MM.1S (cell line): ENCODE measurements around the gene EFL1.

Experiments used
- DNase-seq: peaks from one replicate; pipeline ENCODE4 v3.0.0-alpha.2; 2015
- H2AFZ ChIP-seq: fragments of 300-600 bp; sonication (generic); 2 replicates; pipeline ENCODE4 v1.6.0; 2016; ENCODE audit warnings: antibody characterized with exemption, low read length
- H3F3A ChIP-seq: fragments of 300-600 bp; sonication (generic); 2 replicates; pipeline ENCODE4 v1.6.1; 2016; ENCODE audit warnings: mild to moderate bottlenecking, antibody characterized with exemption, low read length, moderate library complexity, mixed read lengths; ENCODE audit not compliant: insufficient read depth
- H3K27ac ChIP-seq: fragments of 300-600 bp; sonication (generic); 2 replicates; pipeline ENCODE4 v1.5.1; 2016; ENCODE audit warnings: mild to moderate bottlenecking, low read length
- H3K27me3 ChIP-seq: fragments of 300-600 bp; sonication (generic); replicated peaks from 2 replicates; pipeline ENCODE4 v1.6.0; 2016; ENCODE audit warnings: low read length; ENCODE audit not compliant: insufficient read depth
- H3K36me3 ChIP-seq: fragments of 300-600 bp; sonication (generic); replicated peaks from 2 replicates; pipeline ENCODE4 v1.6.1; 2016; ENCODE audit warnings: mild to moderate bottlenecking, low read length, mixed read lengths; ENCODE audit not compliant: insufficient read depth
- H3K4me1 ChIP-seq: fragments of 300-600 bp; sonication (generic); 2 replicates; pipeline ENCODE4 v1.6.1; 2016; ENCODE audit warnings: low read length, mixed read lengths
- H3K4me2 ChIP-seq: fragments of 300-600 bp; sonication (generic); 2 replicates; pipeline ENCODE4 v1.6.0; 2016; ENCODE audit warnings: low read depth, low read length
- H3K4me3 ChIP-seq: fragments of 300-600 bp; sonication (generic); 2 replicates; pipeline ENCODE4 v1.5.1; 2016; ENCODE audit warnings: low read length, mixed read lengths
- H3K79me2 ChIP-seq: fragments of 300-600 bp; sonication (generic); 2 replicates; pipeline ENCODE4 v1.6.1; 2016; ENCODE audit warnings: mixed run types, low read length, mixed read lengths
- H3K9ac ChIP-seq: fragments of 300-600 bp; sonication (generic); 2 replicates; pipeline ENCODE4 v1.6.1; 2016; ENCODE audit warnings: low read length, mixed read lengths
- H3K9me2 ChIP-seq: fragments of 300-600 bp; sonication (generic); replicated peaks from 2 replicates; pipeline ENCODE4 v1.6.1; 2016; ENCODE audit warnings: mild to moderate bottlenecking, low read length, mixed read lengths; ENCODE audit not compliant: insufficient read depth
- H3K9me3 ChIP-seq: fragments of 300-600 bp; sonication (generic); replicated peaks from 2 replicates; pipeline ENCODE4 v1.6.1; 2016; ENCODE audit warnings: mild to moderate bottlenecking, low read length, mixed read lengths; ENCODE audit not compliant: insufficient read depth
- H4K20me1 ChIP-seq: fragments of 300-600 bp; sonication (generic); 2 replicates; pipeline ENCODE4 v1.6.1; 2016; ENCODE audit warnings: mild to moderate bottlenecking, low read length, moderate library complexity, mixed read lengths; ENCODE audit not compliant: insufficient read depth
- CTCF ChIP-seq: fragments of 300-600 bp; sonication (generic); IDR thresholded peaks from 2 replicates; pipeline ENCODE4 v1.5.1; 2016; ENCODE audit warnings: antibody characterized with exemption, low read length, mixed read lengths
- EZH2 ChIP-seq: fragments of 300-600 bp; sonication (generic); optimal IDR thresholded peaks from 2 replicates; pipeline ENCODE3; 2017; ENCODE audit warnings: low read depth, mild to moderate bottlenecking, antibody characterized with exemption, low read length, mixed read lengths
- EZH2phosphoT487 ChIP-seq: fragments of 300-600 bp; sonication (generic); IDR thresholded peaks from 2 replicates; pipeline ENCODE4 v1.6.1; 2018; ENCODE audit warnings: antibody characterized with exemption, low read length

Gene EFL1

GRCh38 chr15:82158811-82159210 lies 103.7 kb downstream of the EFL1 start:
- H3K36me3 ChIP-seq: no peaks in the 10 kb centered on the region
- no peaks in the 10 kb centered on the region for H3K9me2 ChIP-seq
- no peak overlapping the region for H3K4me2 ChIP-seq
- H4K20me1 ChIP-seq: 0 out of 2 replicates have a peak, but pooled peaks cover 3% of the 10 kb centered on the region
- H3K27me3 ChIP-seq: no peaks in the 10 kb centered on the region
- no peaks in the 10 kb centered on the region for H3K4me1 ChIP-seq
- H3K4me3 ChIP-seq: no peak overlapping the region
- DNase-seq: no peak
- H3K9me3 ChIP-seq: no peaks in the 10 kb centered on the region
- H3F3A ChIP-seq: no peaks in the 10 kb centered on the region
- H2AFZ ChIP-seq: no peak overlapping the region
- H3K27ac ChIP-seq: no peak overlapping the region
- no peaks in the 10 kb centered on the region for H3K79me2 ChIP-seq
- H3K9ac ChIP-seq: no peak overlapping the region
- no peak for TF ChIP-seq CTCF
- no peak for TF ChIP-seq EZH2phosphoT487
- no peak for TF ChIP-seq EZH2

DNA sequence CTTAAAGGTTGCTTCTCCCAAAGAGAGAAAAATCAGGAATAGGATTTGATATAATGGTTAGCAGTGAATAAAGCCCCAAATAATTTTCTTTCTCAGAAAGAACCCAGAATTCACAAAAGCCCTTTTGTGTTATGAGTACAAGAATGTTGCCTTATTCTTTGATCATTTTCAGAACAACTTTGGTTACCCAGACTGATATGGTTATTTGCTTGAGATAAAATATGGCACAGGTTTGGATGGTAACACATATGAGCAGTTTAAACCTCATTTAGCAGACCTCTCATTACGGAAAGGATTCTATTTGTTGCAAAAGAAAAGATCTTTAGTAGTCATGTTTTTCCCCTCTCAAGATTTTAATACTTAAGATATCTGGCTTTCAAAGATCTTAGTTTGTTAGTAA lies 111.9 kb downstream of the EFL1 start:
- H3K36me3 ChIP-seq: no peaks in the 10 kb centered on the region
- no peak overlapping the region for H3K4me3 ChIP-seq
- TF ChIP-seq CTCF (no peak), EZH2 (no peak), EZH2phosphoT487 (no peak)
- H3K27ac ChIP-seq: no peak overlapping the region
- H3K9me2 ChIP-seq: no peaks in the 10 kb centered on the region
- no peaks in the 10 kb centered on the region for H3K79me2 ChIP-seq
- H4K20me1 ChIP-seq: 0 out of 2 replicates have a peak, but pooled peaks cover 3% of the 10 kb centered on the region
- H3K9ac ChIP-seq: no peak overlapping the region
- H3K9me3 ChIP-seq: no peaks in the 10 kb centered on the region
- DNase-seq: no peak
- no peaks in the 10 kb centered on the region for H3F3A ChIP-seq
- H2AFZ ChIP-seq: no peak overlapping the region
- no peaks in the 10 kb centered on the region for H3K4me1 ChIP-seq
- H3K4me2 ChIP-seq: no peak overlapping the region
- H3K27me3 ChIP-seq: no peaks in the 10 kb centered on the region

- Histone ChIP-seq H3K79me2 (no peaks in the 10 kb centered on the region), H2AFZ (no peak overlapping the region), H3K9ac (no peak overlapping the region), H3F3A (no peaks in the 10 kb centered on the region), H3K9me3 (no peaks in the 10 kb centered on the region), H3K4me1 (no peaks in the 10 kb centered on the region), H4K20me1 (no peaks in the 10 kb centered on the region), H3K4me3 (no peak overlapping the region), H3K27ac (no peak overlapping the region), H3K9me2 (no peaks in the 10 kb centered on the region), H3K36me3 (no peaks in the 10 kb centered on the region), H3K27me3 (no peaks in the 10 kb centered on the region), H3K4me2 (no peak overlapping the region)
- no peak for TF ChIP-seq EZH2
- TF ChIP-seq EZH2phosphoT487: no peak
- no peak for TF ChIP-seq CTCF
- no peak for DNase-seq
These were observed 115.5 kb downstream of the EFL1 start for GRCh38 chr15:82146990-82147461.
